Activated CD8-positive, alpha-beta memory T cell treated with anti-CD3 and anti-CD28 coated beads for 24 hours (primary cell): ENCODE results near the gene FAM53B.

ENCODE experiments used
- DNase-seq: peaks from one replicate; pipeline ENCODE4 v3.0.0-alpha.2; 2020

Gene FAM53B

GRCh38 chr10:124658591-124659242 lies 85.5 kb downstream of the FAM53B start:
- no peak for DNase-seq

- DNase-seq: no peak
Measured at GRCh38 chr10:124657806-124658205, 86.4 kb downstream of the FAM53B start.

GRCh38 chr10:124656541-124656940 lies 87.6 kb downstream of the FAM53B start:
- DNase-seq: no peak

- DNase-seq: no peak
Measured at GRCh38 chr10:124656113-124656490, 88.1 kb downstream of the FAM53B start.

GRCh38 chr10:124655191-124656112 lies 88.7 kb downstream of the FAM53B start:
- DNase-seq: no peak

- DNase-seq: no peak
Measured at GRCh38 chr10:124654686-124655085, 89.5 kb downstream of the FAM53B start.

GRCh38 chr10:124653811-124654651 lies 90.1 kb downstream of the FAM53B start:
- DNase-seq: no peak

- no peak for DNase-seq
Measured at GRCh38 chr10:124653311-124653710, 90.9 kb downstream of the FAM53B start.

GRCh38 chr10:124652701-124653100 lies 91.5 kb downstream of the FAM53B start:
- DNase-seq: no peak

GRCh38 chr10:124652200-124652599 lies 92.0 kb downstream of the FAM53B start:
- DNase-seq: no peak

- no peak for DNase-seq
Measured at GRCh38 chr10:124651402-124651891, 92.7 kb downstream of the FAM53B start.

- DNase-seq: peak; percentile 84
Measured at GRCh38 chr10:124650820-124651401, 93.3 kb downstream of the FAM53B start.

GRCh38 chr10:124650263-124650662 lies 93.9 kb downstream of the FAM53B start:
- no peak for DNase-seq

GRCh38 chr10:124649214-124649613 lies 95.0 kb downstream of the FAM53B start:
- DNase-seq: no peak

GRCh38 chr10:124648738-124649137 lies 95.4 kb downstream of the FAM53B start:
- peak; percentile 79 for DNase-seq

GRCh38 chr10:124648131-124648475 lies 96.1 kb downstream of the FAM53B start:
- DNase-seq: no peak

GRCh38 chr10:124647421-124648130 lies 96.6 kb downstream of the FAM53B start:
- DNase-seq: no peak

- no peak for DNase-seq
Measured at GRCh38 chr10:124646483-124647352, 97.5 kb downstream of the FAM53B start.

GRCh38 chr10:124645467-124646095 lies 98.6 kb downstream of the FAM53B start:
- no peak for DNase-seq

GRCh38 chr10:124644771-124645415 lies 99.3 kb downstream of the FAM53B start:
- DNase-seq: no peak
